Measurements from ENCODE around the gene SORCS3. TPM values are rescaled to one million over a fixed set of nuclear protein-coding genes. Genes with fewer than 3 reads are reported as not detected.

Gene SORCS3
- total and polyA plus RNA-seq, 4 donors = 0.93 TPM; not detected in 3

DNA sequence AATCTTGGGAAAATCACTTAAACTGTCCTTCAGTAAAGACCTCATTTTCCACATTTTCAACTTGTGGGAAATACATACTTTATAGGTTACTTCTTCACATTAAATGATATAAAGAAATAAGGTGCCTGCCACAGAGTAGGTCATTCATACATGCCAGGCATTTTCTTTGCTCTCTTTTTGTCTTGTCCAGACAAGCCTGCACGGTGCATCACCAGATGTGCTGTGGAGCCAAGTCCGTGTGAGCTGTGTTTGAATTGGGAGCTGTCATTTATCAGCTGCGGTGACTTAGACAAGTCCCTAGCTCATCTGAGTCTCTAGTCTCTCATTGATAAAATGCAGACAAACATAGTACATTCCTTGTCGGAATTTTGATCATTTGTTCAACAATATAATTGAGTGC, 432.9 kb downstream of the SORCS3 start:
- no peaks in the 10 kb centered on the region for H3K36me3 ChIP-seq (ENCODE audit: control insufficient read depth in 4 of 4, insufficient read depth in 3 of 4, low read depth in 1 of 4, low read length in 3 of 4)
- H3K9ac ChIP-seq (ENCODE audit: low read depth in 1 of 2, low read length in 2 of 2) = no peak overlapping the region
- H3K4me1 ChIP-seq (ENCODE audit: control insufficient read depth in 4 of 4, insufficient read depth in 4 of 4, low read length in 3 of 4) = no peaks in the 10 kb centered on the region
- H3K27ac ChIP-seq (ENCODE audit: low read depth in 1 of 2, low read length in 2 of 2) = no peak overlapping the region
- 76% methylated on average over 4 of the region's 4 CpGs for WGBS
- no peak overlapping the region for H3K4me3 ChIP-seq (ENCODE audit: low read depth in 1 of 3, low read length in 3 of 3)
- H3K9me3 ChIP-seq (ENCODE audit: control insufficient read depth in 4 of 4, low read length in 3 of 4) = no peaks in the 10 kb centered on the region
- no peak for DNase-seq (ENCODE audit: low spot score)
- TF ChIP-seq, protein P1, sequence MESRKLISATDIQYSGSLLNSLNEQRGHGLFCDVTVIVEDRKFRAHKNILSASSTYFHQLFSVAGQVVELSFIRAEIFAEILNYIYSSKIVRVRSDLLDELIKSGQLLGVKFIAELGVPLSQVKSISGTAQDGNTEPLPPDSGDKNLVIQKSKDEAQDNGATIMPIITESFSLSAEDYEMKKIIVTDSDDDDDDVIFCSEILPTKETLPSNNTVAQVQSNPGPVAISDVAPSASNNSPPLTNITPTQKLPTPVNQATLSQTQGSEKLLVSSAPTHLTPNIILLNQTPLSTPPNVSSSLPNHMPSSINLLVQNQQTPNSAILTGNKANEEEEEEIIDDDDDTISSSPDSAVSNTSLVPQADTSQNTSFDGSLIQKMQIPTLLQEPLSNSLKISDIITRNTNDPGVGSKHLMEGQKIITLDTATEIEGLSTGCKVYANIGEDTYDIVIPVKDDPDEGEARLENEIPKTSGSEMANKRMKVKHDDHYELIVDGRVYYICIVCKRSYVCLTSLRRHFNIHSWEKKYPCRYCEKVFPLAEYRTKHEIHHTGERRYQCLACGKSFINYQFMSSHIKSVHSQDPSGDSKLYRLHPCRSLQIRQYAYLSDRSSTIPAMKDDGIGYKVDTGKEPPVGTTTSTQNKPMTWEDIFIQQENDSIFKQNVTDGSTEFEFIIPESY (IDR thresholded peaks at IDR 0.05) = no peak
- TF ChIP-seq RXRA (IDR thresholded peaks at IDR 0.05) (no peak), FOXA2 (IDR thresholded peaks at IDR 0.05) (no peak), JUND (IDR thresholded peaks at IDR 0.05) (no peak), SP1 (IDR thresholded peaks at IDR 0.05) (no peak), NR2F2 (IDR thresholded peaks at IDR 0.05) (no peak), GABPA (IDR thresholded peaks at IDR 0.05 in 1 of 2, conservative IDR thresholded peaks at IDR 0.05 in 1 of 2) (no peak), REST (IDR thresholded peaks at IDR 0.05) (no peak), YY1 (IDR thresholded peaks at IDR 0.05) (no peak), EGR1 (IDR thresholded peaks at IDR 0.05; ENCODE audit: low read depth in 2 of 2) (no peak), MAX (IDR thresholded peaks at IDR 0.05) (no peak), TAF1 (conservative IDR thresholded peaks at IDR 0.05) (no peak)
- no peaks in the 10 kb centered on the region for H3K27me3 ChIP-seq (ENCODE audit: control insufficient read depth in 4 of 4, insufficient read depth in 4 of 4, low read length in 3 of 4)

- no peak overlapping the region for H3K27ac ChIP-seq (ENCODE audit: low read depth in 1 of 2, low read length in 2 of 2)
- 51% methylated on average over 1 of the region's 1 CpG for WGBS
- DNase-seq (ENCODE audit: low spot score) = no peak
- H3K4me3 ChIP-seq (ENCODE audit: low read depth in 1 of 3, low read length in 3 of 3) = no peak overlapping the region
- no peaks in the 10 kb centered on the region for H3K9me3 ChIP-seq (ENCODE audit: control insufficient read depth in 4 of 4, low read length in 3 of 4)
- TF ChIP-seq FOXA2 (IDR thresholded peaks at IDR 0.05) (no peak), SP1 (IDR thresholded peaks at IDR 0.05) (no peak), TAF1 (conservative IDR thresholded peaks at IDR 0.05) (no peak), CTCF (IDR thresholded peaks at IDR 0.05; ENCODE audit: low read depth, low read length, missing input control) (no peak), RXRA (IDR thresholded peaks at IDR 0.05) (no peak), RAD21 (IDR thresholded peaks at IDR 0.05) (no peak), REST (IDR thresholded peaks at IDR 0.05) (no peak), MAX (IDR thresholded peaks at IDR 0.05) (no peak), FOXA1 (IDR thresholded peaks at IDR 0.05) (no peak), JUND (IDR thresholded peaks at IDR 0.05) (no peak), NR2F2 (IDR thresholded peaks at IDR 0.05) (no peak), YY1 (IDR thresholded peaks at IDR 0.05) (no peak), EGR1 (IDR thresholded peaks at IDR 0.05; ENCODE audit: low read depth in 2 of 2) (no peak), HNF4G (IDR thresholded peaks at IDR 0.05) (no peak), HNF4A (conservative IDR thresholded peaks at IDR 0.05) (no peak), GABPA (IDR thresholded peaks at IDR 0.05 in 1 of 2, conservative IDR thresholded peaks at IDR 0.05 in 1 of 2) (no peak)
- TF ChIP-seq, protein P2, sequence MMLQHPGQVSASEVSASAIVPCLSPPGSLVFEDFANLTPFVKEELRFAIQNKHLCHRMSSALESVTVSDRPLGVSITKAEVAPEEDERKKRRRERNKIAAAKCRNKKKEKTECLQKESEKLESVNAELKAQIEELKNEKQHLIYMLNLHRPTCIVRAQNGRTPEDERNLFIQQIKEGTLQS (IDR thresholded peaks at IDR 0.05) = no peak
- TF ChIP-seq, protein P1 (IDR thresholded peaks at IDR 0.05) = no peak
- H3K9ac ChIP-seq (ENCODE audit: low read depth in 1 of 2, low read length in 2 of 2) = no peak overlapping the region
- H3K27me3 ChIP-seq (ENCODE audit: control insufficient read depth in 4 of 4, insufficient read depth in 4 of 4, low read length in 3 of 4) = no peaks in the 10 kb centered on the region
- no peaks in the 10 kb centered on the region for H3K36me3 ChIP-seq (ENCODE audit: control insufficient read depth in 4 of 4, insufficient read depth in 3 of 4, low read depth in 1 of 4, low read length in 3 of 4)
- H3K4me1 ChIP-seq (ENCODE audit: control insufficient read depth in 4 of 4, insufficient read depth in 4 of 4, low read length in 3 of 4) = no peaks in the 10 kb centered on the region
Measured at GRCh38 chr10:105075031-105075430, 433.9 kb downstream of the SORCS3 start.
